GF-D8 (cell line): ENCODE measurements around the gene RBM23.

Experiments
- DNase-seq: peaks from one replicate; lab custom pipeline; 2025; lab: John Stamatoyannopoulos, UW

The RBM23 gene

GRCh38 chr14:22915886-22916521 lies 2.9 kb downstream of the RBM23 start:
- peak; percentile 72 for DNase-seq

- DNase-seq, result peak; percentile 8
Measured at GRCh38 chr14:22914836-22915235, 4.1 kb downstream of the RBM23 start.

GRCh38 chr14:22910916-22911315 lies 8.0 kb downstream of the RBM23 start:
- DNase-seq, result no peak

GRCh38 chr14:22908601-22909000 lies 10.3 kb downstream of the RBM23 start:
- no peak for DNase-seq

GRCh38 chr14:22907429-22907828 lies 11.5 kb downstream of the RBM23 start:
- no peak for DNase-seq

- DNase-seq, result no peak
Measured at GRCh38 chr14:22906073-22906472, 12.9 kb downstream of the RBM23 start.

GRCh38 chr14:22905627-22906026 lies 13.3 kb downstream of the RBM23 start:
- DNase-seq, result no peak

GRCh38 chr14:22903742-22904087 lies 15.2 kb downstream of the RBM23 start:
- DNase-seq, result no peak

GRCh38 chr14:22901799-22902198 lies 17.1 kb downstream of the RBM23 start:
- no peak for DNase-seq

- DNase-seq, result peak; percentile 5
Measured at GRCh38 chr14:22900081-22900799, 18.7 kb downstream of the RBM23 start.

GRCh38 chr14:22898302-22899090 lies 20.5 kb downstream of the RBM23 start:
- no peak for DNase-seq

GRCh38 chr14:22897357-22897756 lies 21.6 kb downstream of the RBM23 start:
- DNase-seq, result no peak

- DNase-seq, result no peak
Measured at GRCh38 chr14:22896760-22897159, 22.2 kb downstream of the RBM23 start.

- DNase-seq, result no peak
Measured at GRCh38 chr14:22896356-22896755, 22.6 kb downstream of the RBM23 start.

- no peak for DNase-seq
Measured at GRCh38 chr14:22895402-22895801, 23.5 kb downstream of the RBM23 start.

- DNase-seq, result no peak
Measured at GRCh38 chr14:22893706-22894105, 25.2 kb downstream of the RBM23 start.

- no peak for DNase-seq
Measured at GRCh38 chr14:22892488-22892887, 26.5 kb downstream of the RBM23 start.

- no peak for DNase-seq
Measured at GRCh38 chr14:22890416-22890815, 28.5 kb downstream of the RBM23 start.

- no peak for DNase-seq
Measured at GRCh38 chr14:22888662-22889061, 30.3 kb downstream of the RBM23 start.

- DNase-seq, result no peak
Measured at GRCh38 chr14:22887990-22888378, 31.0 kb downstream of the RBM23 start.

GRCh38 chr14:22887260-22887989 lies 31.5 kb downstream of the RBM23 start:
- DNase-seq, result no peak

GRCh38 chr14:22886500-22887259 lies 32.3 kb downstream of the RBM23 start:
- DNase-seq, result no peak
